Sigmoid colon (tissue), 4 donors: ENCODE data around the gene TMEM18.

Experiments
- EP300 ChIP-seq, 4 donors: sonication (generic); formaldehyde crosslinking; IDR thresholded peaks; one replicate each; pipeline ENCODE4 v1.6.1; 2017; ENCODE audit warnings: antibody characterized with exemption in 4 of 4
- POLR2AphosphoS5 ChIP-seq, 4 donors: sonication (generic); formaldehyde crosslinking; IDR thresholded peaks; one replicate each; pipeline ENCODE4 v1.6.1; 2017; ENCODE audit warnings: antibody characterized with exemption in 4 of 4

GRCh38 chr2:637406-637776 lies 39.8 kb downstream of the TMEM18 start:
- TF ChIP-seq POLR2AphosphoS5 (IDR thresholded peaks at IDR 0.05) (no peak), EP300 (IDR thresholded peaks at IDR 0.05) (no peak)
